SK-N-SH (cell line): Measurements from ENCODE around the gene CKAP2L. TPM values are rescaled to one million over a fixed set of nuclear protein-coding genes. Genes with fewer than 3 reads are reported as not detected.
A peak's percentile ranks its signal among the peaks of the same experiment; 100 is the strongest.

ENCODE experiments used
- CTCF ChIA-PET: fragments of 300-600, 350-600 bp; formaldehyde crosslinking; extraction: SDS; loops from one replicate; lab custom pipeline; 2021; lab: Yijun Ruan, JAX
- POLR2A ChIA-PET: fragments of 350-600 bp; sonication (Branson Sonifier 250); formaldehyde crosslinking; extraction: SDS; loops from one replicate; lab custom pipeline; 2020; ENCODE audit warnings: antibody characterized with exemption, inconsistent platforms; lab: Yijun Ruan, JAX
- DNase-seq: peaks from one replicate; pipeline ENCODE4 v3.0.0; 2012
- H2AFZ ChIP-seq: fragments of 200-600 bp; sonication (generic); 2 replicates; pipeline ENCODE4 v1.8.1; 2016; ENCODE audit warnings: antibody characterized with exemption, mild to moderate bottlenecking, low read depth
- H3F3A ChIP-seq: fragments of 200-600 bp; sonication (generic); replicated peaks from 2 replicates; pipeline ENCODE3; 2016; ENCODE audit warnings: antibody characterized with exemption, mild to moderate bottlenecking; ENCODE audit not compliant: insufficient read depth
- H3K27ac ChIP-seq, 2 experiments: fragments of 200-500 bp in 1 of 2; fragments of 200-600 bp in 1 of 2; sonication (Bioruptor generic) in 1 of 2; sonication (generic), shearing (Covaris generic) in 1 of 2; 2 replicates each; pipeline versions ENCODE4 v1.5.1 to v1.6.1; 2014 to 2016; ENCODE audit warnings: low read depth in 2 of 2, inconsistent platforms in 1 of 2, low read length in 1 of 2, mild to moderate bottlenecking in 1 of 2, mixed read lengths in 1 of 2
- H3K27me3 ChIP-seq: fragments of 200-600 bp; sonication (generic), shearing (Covaris generic); 2 replicates; pipeline ENCODE4 v1.6.1; 2016; ENCODE audit warnings: mixed run types; ENCODE audit not compliant: insufficient read depth
- H3K36me3 ChIP-seq, 2 experiments: fragments of 200-500 bp in 1 of 2; fragments of 200-600 bp in 1 of 2; sonication (Bioruptor generic) in 1 of 2; sonication (generic) in 1 of 2; replicated peaks in 1 of 2; 2 replicates each; pipeline versions ENCODE3 to v1.5.1; 2014 to 2016; ENCODE audit warnings: low read length in 1 of 2, mild to moderate bottlenecking in 1 of 2; ENCODE audit not compliant: insufficient read depth in 2 of 2, control insufficient read depth in 1 of 2
- H3K4me1 ChIP-seq, 2 experiments: fragments of 200-500 bp in 1 of 2; fragments of 200-600 bp in 1 of 2; sonication (Bioruptor generic) in 1 of 2; sonication (generic), shearing (Covaris generic) in 1 of 2; 2 replicates each; pipeline versions ENCODE4 v1.5.1 to v1.6.1; 2014 to 2016; ENCODE audit warnings: low read depth in 1 of 2, low read length in 1 of 2, mixed run types in 1 of 2; ENCODE audit not compliant: insufficient read depth in 2 of 2, control insufficient read depth in 1 of 2
- H3K4me2 ChIP-seq: fragments of 200-600 bp; sonication (generic), shearing (Covaris generic); 2 replicates; pipeline ENCODE4 v1.6.1; 2017; ENCODE audit warnings: mixed run types
- H3K4me3 ChIP-seq, 2 experiments: fragments of 200-500 bp in 1 of 2; fragments of 200-600 bp in 1 of 2; sonication (Bioruptor generic) in 1 of 2; sonication (generic), shearing (Covaris generic) in 1 of 2; 2 replicates each; pipeline versions ENCODE4 v1.5.1 to v1.8.1; 2014 to 2016; ENCODE audit warnings: low read depth in 2 of 2, inconsistent platforms in 1 of 2, low read length in 1 of 2, mild to moderate bottlenecking in 1 of 2, mixed read lengths in 1 of 2, moderate library complexity in 1 of 2
- H3K79me2 ChIP-seq: fragments of 200-600 bp; sonication (generic); 2 replicates; pipeline ENCODE4 v1.8.1; 2017; ENCODE audit warnings: mild to moderate bottlenecking; ENCODE audit not compliant: insufficient read depth
- H3K9ac ChIP-seq: fragments of 200-600 bp; sonication (generic); 2 replicates; pipeline ENCODE4 v1.6.1; 2017; ENCODE audit warnings: mixed run types
- H3K9me2 ChIP-seq: fragments of 200-600 bp; sonication (generic); 2 replicates; pipeline ENCODE4 v1.6.1; 2017; ENCODE audit warnings: mixed run types
- H3K9me3 ChIP-seq: fragments of 200-600 bp; sonication (generic); 2 replicates; pipeline ENCODE4 v1.6.1; 2017; ENCODE audit warnings: mixed run types, mild to moderate bottlenecking, moderate library complexity
- H4K20me1 ChIP-seq: fragments of 200-600 bp; sonication (generic); 2 replicates; pipeline ENCODE4 v1.6.1; 2017; ENCODE audit warnings: mild to moderate bottlenecking, mixed run types; ENCODE audit not compliant: insufficient read depth
- ELF1 ChIP-seq: IDR thresholded peaks from 2 replicates; pipeline ENCODE4 v1.4.0; 2012
- EZH2phosphoT487 ChIP-seq: fragments of 200-600 bp; sonication (generic); IDR thresholded peaks from 2 replicates; pipeline ENCODE4 v1.6.1; 2017; ENCODE audit warnings: low read depth, mixed run types, mild to moderate bottlenecking, antibody characterized with exemption, moderate library complexity, borderline replicate concordance
- FOSL2 ChIP-seq: IDR thresholded peaks from 2 replicates; pipeline ENCODE4 v1.4.0; 2012; ENCODE audit warnings: low read depth, mild to moderate bottlenecking, moderate library complexity, borderline replicate concordance
- FOXJ3 ChIP-seq: sonication (generic); formaldehyde crosslinking; IDR thresholded peaks from 2 replicates; pipeline ENCODE4 v1.5.1; 2020; ENCODE audit warnings: mild to moderate bottlenecking, missing genetic modification reagents
- FOXM1 ChIP-seq: IDR thresholded peaks from 2 replicates; pipeline ENCODE4 v1.4.0; 2012; ENCODE audit warnings: low read depth, mild to moderate bottlenecking
- GATA2 ChIP-seq: sonication (generic); formaldehyde crosslinking; IDR thresholded peaks from 2 replicates; pipeline ENCODE4 v1.5.0; 2020; ENCODE audit warnings: mild to moderate bottlenecking, missing genetic modification reagents
- MEF2A ChIP-seq: IDR thresholded peaks from 2 replicates; pipeline ENCODE4 v1.4.0; 2012; ENCODE audit warnings: low read depth, borderline replicate concordance
- NRF1 ChIP-seq: IDR thresholded peaks from 2 replicates; pipeline ENCODE4 v1.6.1; 2012; ENCODE audit warnings: low read depth, mild to moderate bottlenecking, low read length
- PBX3 ChIP-seq: IDR thresholded peaks from 2 replicates; pipeline ENCODE4; 2012
- RAD21 ChIP-seq: IDR thresholded peaks from 2 replicates; pipeline ENCODE4 v1.6.1; 2012; ENCODE audit warnings: mild to moderate bottlenecking, low read length
- RCOR1 ChIP-seq: fragments of 150-350 bp; IDR thresholded peaks from 2 replicates; pipeline ENCODE4 v1.6.1; 2017; ENCODE audit warnings: antibody characterized with exemption, low read length
- REST ChIP-seq: IDR thresholded peaks from 2 replicates; pipeline ENCODE4 v1.6.1; 2012; ENCODE audit warnings: mild to moderate bottlenecking, low read depth, low read length, moderate library complexity
- RFX5 ChIP-seq: IDR thresholded peaks from 2 replicates; pipeline ENCODE4 v1.6.1; 2012; ENCODE audit warnings: mild to moderate bottlenecking, improper control_type of control experiment, low read length
- RXRA ChIP-seq: IDR thresholded peaks from 2 replicates; pipeline ENCODE4 v1.4.0; 2012; ENCODE audit warnings: low read depth, mild to moderate bottlenecking, borderline replicate concordance
- TAF1 ChIP-seq: IDR thresholded peaks from 2 replicates; pipeline ENCODE4 v1.6.1; 2012; ENCODE audit warnings: low read depth, mild to moderate bottlenecking, low read length, moderate library complexity, borderline replicate concordance
- TCF12 ChIP-seq: IDR thresholded peaks from 2 replicates; pipeline ENCODE4 v1.4.0; 2012
- TEAD4 ChIP-seq: IDR thresholded peaks from 2 replicates; pipeline ENCODE4 v1.4.0; 2012; ENCODE audit warnings: mild to moderate bottlenecking, borderline replicate concordance; ENCODE audit not compliant: insufficient read depth
- USF1 ChIP-seq: IDR thresholded peaks from 2 replicates; pipeline ENCODE4 v1.4.0; 2012; ENCODE audit warnings: low read depth, borderline replicate concordance
- YY1 ChIP-seq: IDR thresholded peaks from 2 replicates; pipeline ENCODE4 v1.4.0; 2012; ENCODE audit warnings: low read depth, mild to moderate bottlenecking
- polyA plus RNA-seq, 3 experiments: library from polyadenylated mRNA; depleted of rRNA; stranded (reverse); fragments of >200 nt; gene quantifications; 2 replicates each; pipeline ENCODE4 v1.2.3, GENCODE V29; 2012
- TF ChIP-seq, protein P1 (sequence below): IDR thresholded peaks from 2 replicates; pipeline ENCODE4 v1.4.0; 2012; ENCODE audit warnings: low read depth, borderline replicate concordance

Gene CKAP2L
- polyA plus RNA-seq, 1 of the 3 experiments (the other 2 are of a cell fraction), result 2.9 TPM

DNA sequence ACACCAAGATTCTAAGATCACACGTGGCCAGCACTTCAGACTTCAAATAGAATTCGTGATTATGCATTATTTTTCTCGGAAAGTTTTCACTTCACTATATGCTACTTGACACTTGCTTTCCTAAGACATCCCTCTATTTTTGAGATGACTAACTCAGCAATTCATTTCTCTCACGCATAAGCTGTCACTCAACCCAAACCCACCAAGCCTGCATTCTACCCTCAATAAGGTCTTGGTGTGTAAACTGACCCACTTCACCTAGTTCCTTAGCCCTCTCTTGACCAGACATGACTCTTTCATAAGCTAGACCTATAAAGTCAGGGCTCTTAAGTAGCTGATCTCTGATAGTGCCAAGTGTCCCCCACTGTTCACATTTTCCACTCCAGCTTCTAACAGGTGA, 11.7 kb downstream of the CKAP2L start (continued):
- TF ChIP-seq USF1 (no peak), FOXM1 (no peak), NRF1 (no peak), TEAD4 (no peak), FOSL2 (no peak), FOXJ3 (CRISPR knock-in tag) (no peak), RCOR1 (no peak), YY1 (no peak)

- Histone ChIP-seq H3K79me2 (peaks cover 73% of the 10 kb centered on the region), H3K27ac (peak overlapping the region in 1 of 2 experiments; percentile 57; a peak in 1 of 4 replicates), H3K4me3 (no peak overlapping the region), H3K9me2 (no peaks in the 10 kb centered on the region), H3K4me1 (peaks cover 0 to 7% of the 10 kb centered on the region in 2 experiments; a peak in 1 of 4 replicates), H3K9me3 (no peaks in the 10 kb centered on the region), H3K9ac (no peak overlapping the region), H3K4me2 (no peak overlapping the region), H3K36me3 (peaks cover 28 to 44% of the 10 kb centered on the region in 2 experiments), H3F3A (peaks cover 23% of the 10 kb centered on the region), H3K27me3 (no peaks in the 10 kb centered on the region), H4K20me1 (no peaks in the 10 kb centered on the region), H2AFZ (peak overlapping the region; percentile 45)
- no peak for DNase-seq
- TF ChIP-seq RXRA (no peak), ELF1 (no peak), FOXM1 (no peak), PBX3 (no peak), TCF12 (no peak), TAF1 (no peak), REST (no peak), MEF2A (no peak), EZH2phosphoT487 (no peak), GATA2 (no peak), RAD21 (no peak), RFX5 (no peak), NRF1 (no peak), USF1 (no peak)
- TF ChIP-seq, protein P1, sequence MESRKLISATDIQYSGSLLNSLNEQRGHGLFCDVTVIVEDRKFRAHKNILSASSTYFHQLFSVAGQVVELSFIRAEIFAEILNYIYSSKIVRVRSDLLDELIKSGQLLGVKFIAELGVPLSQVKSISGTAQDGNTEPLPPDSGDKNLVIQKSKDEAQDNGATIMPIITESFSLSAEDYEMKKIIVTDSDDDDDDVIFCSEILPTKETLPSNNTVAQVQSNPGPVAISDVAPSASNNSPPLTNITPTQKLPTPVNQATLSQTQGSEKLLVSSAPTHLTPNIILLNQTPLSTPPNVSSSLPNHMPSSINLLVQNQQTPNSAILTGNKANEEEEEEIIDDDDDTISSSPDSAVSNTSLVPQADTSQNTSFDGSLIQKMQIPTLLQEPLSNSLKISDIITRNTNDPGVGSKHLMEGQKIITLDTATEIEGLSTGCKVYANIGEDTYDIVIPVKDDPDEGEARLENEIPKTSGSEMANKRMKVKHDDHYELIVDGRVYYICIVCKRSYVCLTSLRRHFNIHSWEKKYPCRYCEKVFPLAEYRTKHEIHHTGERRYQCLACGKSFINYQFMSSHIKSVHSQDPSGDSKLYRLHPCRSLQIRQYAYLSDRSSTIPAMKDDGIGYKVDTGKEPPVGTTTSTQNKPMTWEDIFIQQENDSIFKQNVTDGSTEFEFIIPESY, result no peak
- CTCF ChIA-PET, result interaction anchor here (0.7 to 2.0 kb wide), 4 partner anchors 125 to 207 kb away, joined by 3 to 13 read pairs (median 4); no protein-coding TSS in a partner anchor
- POLR2A ChIA-PET, result no interaction called here
Measured at GRCh38 chr2:112751451-112752197, 12.8 kb downstream of the CKAP2L start.
